ENCODE results near the gene ALDOB. TPM values are rescaled to one million over a fixed set of nuclear protein-coding genes. Genes with fewer than 3 reads are reported as not detected.

Gene ALDOB
- total RNA-seq, 1 donor from 2014 or later = not detected

- Histone ChIP-seq H3K27me3 (no peaks in the 10 kb centered on the region), H3K4me1 (peaks cover 24% of the 10 kb centered on the region), H3K4me3 (no peak overlapping the region), H3K36me3 (peaks cover 10 to 88% of the 10 kb centered on the region in 2 donors), H3K27ac (no peak overlapping the region), H3K9me3 (peaks cover 42% of the 10 kb centered on the region)
- DNase-seq (ENCODE audit: extremely low spot score in 2 of 2) = no peak
- intact Hi-C loops (cut with DNase I) = no loop called here
- no peak for TF ChIP-seq POLR2A (IDR thresholded peaks at IDR 0.05)
These were observed 31.9 kb downstream of the ALDOB start for GRCh38 chr9:101403516-101404285.

DNA sequence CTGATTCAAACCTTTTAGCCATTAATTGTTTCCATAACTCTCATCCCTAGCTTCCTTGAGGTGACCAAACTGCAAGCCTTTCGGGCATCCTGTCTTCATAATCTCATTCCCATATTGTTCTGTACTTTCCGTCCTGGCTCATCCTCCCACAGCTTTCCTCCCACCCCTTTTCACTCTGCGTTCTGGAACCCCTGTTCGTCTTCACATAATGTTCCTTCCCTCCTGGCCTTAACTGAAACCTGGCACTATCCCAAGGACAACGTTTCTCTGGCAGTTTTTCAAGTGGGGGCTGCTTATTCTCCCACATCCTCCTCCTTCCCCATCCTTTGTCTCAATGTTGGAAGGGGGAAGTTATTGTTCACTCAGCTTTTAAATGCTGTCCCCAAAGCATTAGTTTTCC is 35.5 kb downstream of the ALDOB start:
- H3K9me3 ChIP-seq = peaks cover 13% of the 10 kb centered on the region
- intact Hi-C loops (cut with DNase I) = no loop called here

DNA sequence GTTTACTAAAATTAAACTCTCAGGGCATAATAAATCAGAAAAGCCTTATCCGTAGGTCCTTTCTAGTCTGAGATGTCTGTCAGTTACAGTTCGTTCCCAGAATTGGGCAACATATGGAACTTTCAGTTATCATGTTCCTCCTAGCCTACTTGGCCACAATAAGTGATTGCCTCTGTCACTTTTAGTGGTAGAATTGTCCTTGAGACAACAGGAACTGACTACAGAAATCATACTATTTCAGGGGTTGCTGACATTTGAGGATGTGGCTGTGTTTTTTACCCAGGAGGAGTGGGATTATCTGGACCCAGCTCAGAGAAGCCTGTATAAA is 36.0 kb downstream of the ALDOB start:
- no peak for DNase-seq (ENCODE audit: extremely low spot score in 2 of 2)
- TF ChIP-seq POLR2AphosphoS5 (IDR thresholded peaks at IDR 0.05; ENCODE audit: insufficient read depth in 1 of 2, low read depth in 1 of 2) (no peak), POLR2A (IDR thresholded peaks at IDR 0.05) (no peak), CTCF (IDR thresholded peaks at IDR 0.05) (no peak)
- H3K27me3 ChIP-seq = no peaks in the 10 kb centered on the region
- peaks cover 4 to 47% of the 10 kb centered on the region in 2 donors for H3K36me3 ChIP-seq
- peaks cover 10% of the 10 kb centered on the region for H3K9me3 ChIP-seq
- H3K27ac ChIP-seq = peak overlapping the region; percentile 87
- intact Hi-C loops (cut with DNase I) = loop anchor here (10.0 kb wide), 1 partner anchor 135 kb away; the partner anchor contains the start of gene RNF20
- peak overlapping the region; percentile 78 to 88 for H3K4me3 ChIP-seq
- peaks cover 45% of the 10 kb centered on the region for H3K4me1 ChIP-seq

More for the DNA sequence above, 35.5 kb downstream of the ALDOB start:
- TF ChIP-seq POLR2AphosphoS5 (IDR thresholded peaks at IDR 0.05; ENCODE audit: insufficient read depth in 1 of 2, low read depth in 1 of 2) (no peak), POLR2A (IDR thresholded peaks at IDR 0.05) (no peak), CTCF (IDR thresholded peaks at IDR 0.05) (no peak)
- Histone ChIP-seq H3K36me3 (peaks cover 4 to 52% of the 10 kb centered on the region in 2 donors), H3K27ac (no peak overlapping the region), H3K4me1 (peaks cover 45% of the 10 kb centered on the region), H3K27me3 (no peaks in the 10 kb centered on the region), H3K4me3 (peak overlapping the region; percentile 78 to 88)
- DNase-seq (ENCODE audit: extremely low spot score in 2 of 2) = no peak

DNA sequence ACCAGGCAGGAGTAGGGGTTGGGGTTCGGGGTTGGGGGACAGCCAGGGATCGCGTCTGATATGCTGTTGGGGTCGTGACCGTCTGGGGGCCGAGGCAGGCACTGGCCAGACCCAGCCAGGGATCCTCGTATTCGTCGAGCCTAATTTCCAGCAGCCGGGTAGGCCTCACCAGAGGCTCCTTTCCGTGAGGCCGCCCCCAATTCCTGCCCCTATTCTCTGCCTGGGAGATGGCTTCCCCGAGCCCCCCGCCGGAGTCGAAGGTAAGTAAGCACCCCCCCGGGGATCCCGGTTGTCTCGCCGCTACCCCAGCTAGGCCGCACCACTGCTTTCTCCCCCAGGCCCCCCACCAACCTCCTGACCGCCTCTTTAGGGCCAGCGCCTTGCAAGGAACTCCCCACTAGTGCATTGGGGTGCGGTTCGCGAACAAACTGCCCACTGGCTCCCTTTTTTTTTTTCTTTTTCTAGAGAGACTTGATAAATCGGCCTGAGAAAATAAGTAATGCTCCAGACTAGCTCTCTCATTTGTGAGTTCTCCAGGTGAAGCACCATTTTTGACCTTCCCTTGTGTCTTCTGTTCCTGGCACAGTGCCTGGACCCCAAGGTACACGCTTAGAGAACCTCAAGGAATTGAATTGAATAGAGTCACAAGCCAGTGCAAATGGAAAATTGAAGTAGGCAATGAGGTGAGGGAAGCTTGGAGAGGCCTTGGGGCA is 36.5 kb downstream of the ALDOB start:
- Histone ChIP-seq H3K4me1 (peaks cover 45% of the 10 kb centered on the region), H3K27ac (peak overlapping the region; percentile 87), H3K36me3 (peaks cover 4 to 42% of the 10 kb centered on the region in 2 donors), H3K9me3 (peaks cover 8% of the 10 kb centered on the region), H3K4me3 (peak overlapping the region; percentile 78 to 88), H3K27me3 (no peaks in the 10 kb centered on the region)
- TF ChIP-seq POLR2A (IDR thresholded peaks at IDR 0.05) (no peak), CTCF (IDR thresholded peaks at IDR 0.05) (no peak), POLR2AphosphoS5 (IDR thresholded peaks at IDR 0.05; ENCODE audit: insufficient read depth in 1 of 2, low read depth in 1 of 2) (no peak)
- DNase-seq (ENCODE audit: extremely low spot score in 2 of 2) = no peak
- intact Hi-C loops (cut with DNase I) = loop anchor here (10.0 kb wide), 1 partner anchor 136 kb away; the partner anchor contains the start of gene RNF20

- Histone ChIP-seq H3K4me1 (peaks cover 45% of the 10 kb centered on the region), H3K27ac (peak within 1 kb of the TSS; percentile 87), H3K9me3 (peaks cover 1% of the 10 kb centered on the region), H3K27me3 (no peaks in the 10 kb centered on the region), H3K36me3 (peaks cover 2 to 34% of the 10 kb centered on the region in 2 donors), H3K4me3 (peak within 1 kb of the TSS; percentile 78 to 88)
- TF ChIP-seq POLR2AphosphoS5 (IDR thresholded peaks at IDR 0.05; ENCODE audit: insufficient read depth in 1 of 2, low read depth in 1 of 2) (peak; percentile 94 to 98), POLR2A (IDR thresholded peaks at IDR 0.05) (peak; percentile 61 to 73), CTCF (IDR thresholded peaks at IDR 0.05) (peak in 1 of 3 experiments; percentile 30)
- intact Hi-C loops (cut with DNase I) = loop anchor here (10.0 kb wide), 1 partner anchor 137 kb away; the partner anchor contains the start of gene RNF20
- DNase-seq (ENCODE audit: extremely low spot score in 2 of 2) = peak; percentile 99 to 100
These were observed 37.3 kb downstream of the ALDOB start, which contains the start of the genes MRPL50 and ZNF189 for GRCh38 chr9:101398068-101398929. MRPL50 (minus strand) TSS chr9:101398618; CDS start chr9:101398592, 26 bp downstream. ZNF189 (plus strand) TSS chr9:101398851; CDS start chr9:101399157, 306 bp downstream.
